ENCODE data around the gene RTL5. TPM values are rescaled to one million over a fixed set of nuclear protein-coding genes. Genes with fewer than 3 reads are reported as not detected.

RTL5 gene
- total RNA-seq, 1 experiment from 2014 or later: not detected

GRCh38 chrX:72142094-72142793, 10.5 kb upstream of the RTL5 start:
- intact Hi-C loops (cut with micrococcal nuclease): no loop called here
- Mint-ChIP-seq H3K9me3 (ENCODE audit: unreplicated experiment) (no peaks in the 10 kb centered on the region), H3K36me3 (ENCODE audit: insufficient read depth, unreplicated experiment) (no peaks in the 10 kb centered on the region), H3K4me1 (ENCODE audit: insufficient read depth, unreplicated experiment) (no peaks in the 10 kb centered on the region), H3K4me3 (ENCODE audit: unreplicated experiment) (no peak overlapping the region), H3K27me3 (ENCODE audit: insufficient read depth, unreplicated experiment) (peaks cover 99% of the 10 kb centered on the region), H3K27ac (ENCODE audit: low read depth, unreplicated experiment) (no peak overlapping the region)
- no peak for TF ChIP-seq CTCF (IDR thresholded peaks at IDR 0.05; ENCODE audit: unreplicated experiment)
- DNase-seq (ENCODE audit: unreplicated experiment): no peak
- ChIA-PET POLR2A (no interaction called here), CTCF (interaction anchor here (0.7 to 1.2 kb wide), 2 partner anchors 15 to 70 kb away, joined by 3 to 4 read pairs; no protein-coding TSS in a partner anchor)
- BruUV-seq (replicated peaks): no TSS peak

GRCh38 chrX:72141372-72142004, 9.8 kb upstream of the RTL5 start:
- POLR2A ChIA-PET: no interaction called here
- Mint-ChIP-seq H3K27me3 (ENCODE audit: insufficient read depth, unreplicated experiment) (peaks cover 99% of the 10 kb centered on the region), H3K27ac (ENCODE audit: low read depth, unreplicated experiment) (no peak overlapping the region), H3K4me3 (ENCODE audit: unreplicated experiment) (no peak overlapping the region), H3K4me1 (ENCODE audit: insufficient read depth, unreplicated experiment) (no peaks in the 10 kb centered on the region), H3K36me3 (ENCODE audit: insufficient read depth, unreplicated experiment) (no peaks in the 10 kb centered on the region), H3K9me3 (ENCODE audit: unreplicated experiment) (no peaks in the 10 kb centered on the region)
- no peak for TF ChIP-seq CTCF (IDR thresholded peaks at IDR 0.05; ENCODE audit: unreplicated experiment)
- no TSS peak for BruUV-seq (replicated peaks)
- no peak for DNase-seq (ENCODE audit: unreplicated experiment)
- CTCF ChIA-PET: no interaction called here
- intact Hi-C loops (cut with micrococcal nuclease): no loop called here

- Mint-ChIP-seq H3K4me3 (ENCODE audit: unreplicated experiment) (no peak overlapping the region), H3K36me3 (ENCODE audit: insufficient read depth, unreplicated experiment) (no peaks in the 10 kb centered on the region), H3K27ac (ENCODE audit: low read depth, unreplicated experiment) (no peak overlapping the region), H3K4me1 (ENCODE audit: insufficient read depth, unreplicated experiment) (no peaks in the 10 kb centered on the region), H3K27me3 (ENCODE audit: insufficient read depth, unreplicated experiment) (peaks cover 99% of the 10 kb centered on the region), H3K9me3 (ENCODE audit: unreplicated experiment) (no peaks in the 10 kb centered on the region)
- DNase-seq (ENCODE audit: unreplicated experiment): no peak
- POLR2A ChIA-PET: no interaction called here
- CTCF ChIA-PET: no interaction called here
- intact Hi-C loops (cut with micrococcal nuclease): no loop called here
- BruUV-seq (replicated peaks): no TSS peak
- TF ChIP-seq CTCF (IDR thresholded peaks at IDR 0.05; ENCODE audit: unreplicated experiment): no peak
These were observed 7.8 kb upstream of the RTL5 start for GRCh38 chrX:72139538-72139937.

GRCh38 chrX:72137846-72138495, 6.3 kb upstream of the RTL5 start:
- intact Hi-C loops (cut with micrococcal nuclease): no loop called here
- Mint-ChIP-seq H3K36me3 (ENCODE audit: insufficient read depth, unreplicated experiment) (no peaks in the 10 kb centered on the region), H3K27me3 (ENCODE audit: insufficient read depth, unreplicated experiment) (peaks cover 99% of the 10 kb centered on the region), H3K9me3 (ENCODE audit: unreplicated experiment) (no peaks in the 10 kb centered on the region), H3K4me1 (ENCODE audit: insufficient read depth, unreplicated experiment) (no peaks in the 10 kb centered on the region), H3K27ac (ENCODE audit: low read depth, unreplicated experiment) (no peak overlapping the region), H3K4me3 (ENCODE audit: unreplicated experiment) (no peak overlapping the region)
- BruUV-seq (replicated peaks): no TSS peak
- no peak for TF ChIP-seq CTCF (IDR thresholded peaks at IDR 0.05; ENCODE audit: unreplicated experiment)
- DNase-seq (ENCODE audit: unreplicated experiment): no peak
- ChIA-PET POLR2A (no interaction called here), CTCF (no interaction called here)
